Measurements from ENCODE around the gene NTNG1.
"Not testable (repeated sequence)": the region's sequence is repeated elsewhere in the genome, so short reads cannot be mapped to it uniquely, and the experiment has no call there.

Gene NTNG1

DNA sequence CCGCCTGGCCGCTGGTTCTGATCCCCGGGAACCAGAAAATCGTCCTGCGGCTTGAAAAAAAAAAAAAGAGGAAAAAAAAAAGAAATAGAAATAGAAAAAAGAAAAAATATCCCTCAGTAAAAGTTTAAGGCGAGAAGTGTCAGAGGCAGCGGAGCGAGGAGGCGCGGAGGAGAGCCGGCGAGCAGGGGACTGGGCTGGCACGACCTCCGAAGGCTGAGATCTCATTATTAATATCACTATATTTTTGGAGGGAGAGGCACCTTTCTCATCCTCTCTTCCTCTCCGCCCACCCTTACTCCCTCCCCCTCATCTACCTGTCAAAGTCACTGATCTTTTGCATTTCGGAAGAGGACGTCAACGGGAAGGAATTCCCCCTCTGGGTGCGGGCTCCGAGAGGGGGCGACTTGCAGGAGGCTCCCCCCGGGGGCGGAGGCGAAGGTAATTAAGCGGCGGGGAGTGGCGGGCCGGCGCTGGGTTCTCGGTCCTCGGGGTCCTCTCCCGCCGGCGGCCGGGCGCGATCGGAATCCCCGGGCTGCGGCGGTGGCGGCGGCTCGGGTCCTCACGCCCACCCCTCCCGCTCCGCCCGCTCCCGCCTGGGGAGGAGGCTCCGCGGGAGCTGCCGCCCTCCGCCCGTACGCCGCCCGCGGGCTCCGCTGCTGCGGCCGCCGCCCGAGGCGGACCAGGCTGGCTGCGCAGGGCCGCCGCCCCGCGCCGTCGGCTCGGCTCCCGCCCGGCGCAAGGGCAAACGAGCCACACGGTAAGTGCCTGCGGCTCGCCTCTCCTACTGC is at the start of gene NTNG1:
Gene NTNG1, plus strand, starts transcription at position 337 of the 788 bp plus-strand sequence.
- no peak for FAIRE-seq

DNA sequence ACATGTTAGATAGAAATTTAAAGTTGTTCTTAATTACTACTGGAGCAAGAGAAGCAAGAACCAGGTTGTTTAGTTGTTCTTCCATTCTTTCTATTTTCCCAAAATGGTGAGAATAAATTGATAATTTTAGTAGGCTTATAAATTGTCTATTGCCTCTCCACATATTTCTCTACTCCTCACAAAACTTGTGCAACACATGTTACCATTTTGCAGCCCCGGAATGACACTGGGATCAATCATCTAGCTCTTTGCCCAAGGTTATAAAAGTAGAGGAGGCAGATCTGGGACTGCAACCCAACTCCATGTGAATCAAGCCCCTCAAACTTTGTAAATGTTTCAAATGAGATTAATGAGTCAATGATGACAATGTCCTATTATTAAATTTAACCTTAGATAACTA is 49.4 kb upstream of the NTNG1 start:
- no peak for FAIRE-seq

DNA sequence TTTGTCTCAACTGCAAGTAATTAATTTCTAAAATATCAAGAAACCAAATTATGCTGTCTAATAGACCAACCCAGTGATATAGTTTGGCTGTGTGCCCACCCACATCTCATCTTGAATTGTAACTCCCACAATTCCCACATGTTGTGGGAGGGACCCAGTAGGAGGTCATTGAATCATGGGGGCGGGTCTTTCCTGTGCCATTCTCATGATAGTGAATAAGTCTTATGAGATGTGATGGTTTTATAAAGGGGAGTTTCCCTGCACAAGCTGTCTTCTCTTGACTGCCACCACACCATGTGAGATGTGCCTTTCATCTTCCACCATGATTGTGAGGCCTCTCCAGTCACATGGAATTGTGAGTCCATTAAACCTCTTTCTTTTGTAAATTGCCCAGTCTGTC is 47.4 kb upstream of the NTNG1 start:
- not testable (repeated sequence) for FAIRE-seq

DNA sequence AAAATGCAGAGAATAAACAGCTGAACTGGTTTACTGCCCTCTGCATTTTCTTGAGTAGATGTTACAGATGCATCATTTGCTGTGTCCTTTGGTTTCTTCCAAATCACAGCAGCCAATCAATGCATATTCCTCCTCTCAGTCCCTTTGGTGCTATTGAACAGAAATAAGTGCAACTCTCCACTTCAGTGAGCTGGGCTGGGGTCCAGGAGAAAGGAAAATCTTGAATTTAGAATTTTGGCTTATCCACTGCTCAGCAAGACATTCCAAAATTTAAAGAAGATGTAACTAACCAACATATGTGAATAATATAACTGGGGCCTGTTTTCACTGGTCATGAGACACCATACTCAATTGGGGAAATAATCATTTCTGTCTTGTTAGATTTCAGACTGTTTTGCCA is 45.2 kb upstream of the NTNG1 start:
- FAIRE-seq = no peak

- no peak for FAIRE-seq
These were observed 44.1 kb upstream of the NTNG1 start for GRCh38 chr1:107096690-107097089.

DNA sequence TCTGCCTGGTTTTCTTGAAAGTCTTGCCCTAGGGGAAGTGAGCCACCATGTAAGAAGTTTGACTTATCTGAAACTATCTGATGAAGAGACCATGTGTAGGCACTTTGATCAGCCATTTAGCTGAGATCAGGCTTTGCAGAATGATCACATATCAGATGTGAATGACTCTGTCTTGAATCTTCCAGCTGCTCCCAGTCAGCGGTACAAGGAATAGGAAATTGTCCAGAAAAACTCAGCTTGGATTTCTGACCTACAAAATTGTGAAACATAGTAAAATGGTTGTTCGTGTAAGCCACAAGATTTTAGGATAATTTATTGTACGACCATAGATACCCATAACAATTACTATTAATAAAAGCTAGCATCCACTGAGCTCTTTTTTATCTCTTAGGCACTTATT is 41.9 kb upstream of the NTNG1 start:
- FAIRE-seq = no peak

GRCh38 chr1:107100331-107100984 is 40.4 kb upstream of the NTNG1 start:
- no peak for FAIRE-seq

DNA sequence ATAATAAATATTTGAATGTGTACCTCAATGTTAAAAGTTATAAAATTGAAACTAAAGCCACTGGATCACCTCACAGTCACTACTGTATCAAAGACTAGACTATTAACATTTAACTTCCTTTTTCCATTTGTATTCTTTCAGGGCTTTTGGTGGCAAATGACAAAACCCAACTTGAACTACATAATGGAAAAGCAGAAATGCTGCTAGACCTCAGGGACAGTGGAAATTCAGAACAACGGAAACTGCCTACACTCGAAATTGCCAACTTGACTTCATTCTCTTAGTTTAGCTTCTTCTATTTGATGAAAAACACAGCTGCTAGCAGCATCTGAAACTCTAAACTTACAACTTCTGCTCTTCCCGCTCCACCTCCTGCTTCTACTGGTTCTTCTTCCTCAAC is 34.9 kb upstream of the NTNG1 start:
- FAIRE-seq = no peak

- FAIRE-seq = no peak
These were observed 30.5 kb upstream of the NTNG1 start for GRCh38 chr1:107110326-107110725.

DNA sequence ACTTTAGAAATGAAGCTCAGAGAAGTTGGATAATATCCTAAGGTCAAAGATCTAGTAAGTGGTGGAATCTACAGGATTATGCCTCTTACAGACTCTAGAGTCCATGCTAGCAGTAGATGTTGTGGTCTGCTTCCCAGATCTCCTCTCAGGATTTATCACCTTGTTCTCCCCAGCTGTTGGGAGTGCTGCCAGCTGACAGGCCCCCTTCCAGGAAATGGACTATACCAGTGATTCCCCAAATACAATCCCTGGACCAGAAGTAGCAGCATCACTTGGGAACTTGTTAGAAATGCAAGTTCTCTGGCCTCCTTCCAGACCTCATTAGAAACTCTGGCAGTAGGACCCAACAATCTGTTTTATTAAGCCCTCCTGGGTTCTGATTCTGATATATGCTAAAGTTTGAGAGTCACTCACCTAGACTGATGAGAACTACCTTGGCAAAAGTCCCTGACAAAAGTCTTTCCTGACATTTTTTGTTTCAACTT is 24.5 kb upstream of the NTNG1 start:
- FAIRE-seq = no peak

- no peak for FAIRE-seq
These were observed 18.6 kb upstream of the NTNG1 start for GRCh38 chr1:107122225-107122624.

- FAIRE-seq = no peak
These were observed 17.1 kb upstream of the NTNG1 start for GRCh38 chr1:107123741-107124140.

- FAIRE-seq = no peak
These were observed 16.1 kb upstream of the NTNG1 start for GRCh38 chr1:107124694-107125093.

GRCh38 chr1:107132195-107132594 is 8.6 kb upstream of the NTNG1 start:
- FAIRE-seq = no peak

DNA sequence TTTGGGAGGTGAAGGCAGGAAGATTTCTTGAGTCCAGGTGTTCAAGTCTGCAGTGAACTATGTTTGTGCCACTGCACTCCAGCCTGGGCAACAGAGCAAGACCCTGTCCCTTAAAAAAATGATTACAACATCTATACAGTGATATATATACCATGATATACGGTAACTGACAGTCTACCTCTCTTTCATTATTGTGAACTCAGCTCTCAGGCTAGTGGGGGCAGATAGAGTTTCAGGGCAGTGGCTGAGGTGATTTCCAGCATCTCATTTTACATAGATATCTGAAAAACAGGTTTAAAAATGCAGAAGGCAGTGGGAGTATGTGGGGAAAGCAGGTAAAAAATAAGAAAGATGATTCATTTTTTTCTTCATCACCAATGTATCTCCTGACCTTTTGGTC is 8.1 kb upstream of the NTNG1 start:
- no peak for FAIRE-seq

GRCh38 chr1:107135463-107135862 is 5.4 kb upstream of the NTNG1 start:
- no peak for FAIRE-seq

- no peak for FAIRE-seq
These were observed 2.7 kb upstream of the NTNG1 start for GRCh38 chr1:107138166-107138565.

DNA sequence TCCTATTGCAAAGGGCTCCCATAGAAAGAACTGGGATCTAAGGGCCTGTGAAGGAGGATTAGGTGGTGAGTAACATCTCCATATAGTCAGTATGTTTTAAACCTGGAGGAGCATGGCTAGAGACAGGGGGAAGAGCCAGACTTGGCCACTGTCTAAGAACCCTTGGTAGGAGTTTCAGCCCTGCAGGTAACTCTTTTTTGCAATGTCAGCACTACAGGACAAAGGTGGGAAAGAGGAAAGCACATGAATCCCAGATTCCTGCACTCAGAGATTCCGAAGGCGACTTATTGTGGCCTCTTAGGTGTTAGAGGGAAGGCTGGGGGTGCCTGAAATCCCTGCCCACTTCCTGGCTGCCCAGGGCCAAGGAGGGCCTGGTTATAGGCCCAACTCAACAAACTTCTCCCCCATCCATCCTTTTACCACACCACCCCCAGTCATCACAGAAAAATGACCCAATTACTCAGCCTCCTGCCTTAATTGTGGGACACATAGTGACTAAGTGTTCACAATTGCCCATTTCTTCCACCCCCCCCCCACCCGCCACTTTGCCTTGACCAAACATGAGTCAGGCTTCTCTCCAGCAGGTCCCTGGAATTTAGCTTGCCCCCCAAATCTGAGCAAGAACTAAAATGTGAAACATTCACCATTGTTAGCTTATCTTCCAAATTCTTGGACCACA is 1.9 kb upstream of the NTNG1 start:
- FAIRE-seq = no peak

- FAIRE-seq = no peak
These were observed 771 bp upstream of the NTNG1 start for GRCh38 chr1:107139833-107140702.

DNA sequence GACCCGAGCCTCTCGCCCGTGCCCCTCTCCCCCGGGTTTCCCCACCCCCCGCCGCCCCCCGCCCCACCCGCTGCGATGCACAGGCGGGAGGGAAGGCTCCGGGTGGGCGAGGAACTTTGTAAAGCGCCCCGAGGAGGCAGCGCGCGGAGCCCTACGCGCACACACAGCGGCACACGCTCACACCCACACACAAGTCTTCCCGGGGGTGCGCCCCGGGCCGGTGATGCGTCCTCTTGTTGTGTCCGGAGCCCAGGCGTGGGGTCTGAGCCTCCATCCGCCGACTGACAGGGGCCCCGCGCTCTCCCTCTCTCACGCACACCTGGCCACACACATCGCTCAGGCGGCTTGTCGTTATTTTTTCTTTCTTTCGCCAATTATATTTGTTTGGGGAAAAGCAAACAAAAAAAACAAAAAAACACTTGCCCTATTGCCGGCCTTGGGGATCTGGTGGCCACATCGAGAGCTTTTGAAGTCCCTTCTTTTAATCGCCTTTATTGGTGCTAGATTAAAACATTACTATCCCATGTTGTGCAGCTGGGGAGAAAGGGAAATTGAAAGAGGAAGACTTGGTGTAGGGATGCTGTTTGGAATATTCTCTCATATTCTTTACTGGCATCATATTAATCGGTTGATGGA is 770 bp downstream of the NTNG1 start:
- FAIRE-seq = no peak

GRCh38 chr1:107142140-107142542 is 1.3 kb downstream of the NTNG1 start:
- peak; percentile 95 for FAIRE-seq

- FAIRE-seq = no peak
These were observed 1.8 kb downstream of the NTNG1 start for GRCh38 chr1:107142666-107143065.

Measured in islet of Langerhans (tissue), 1 donor.